HG03442 (cell line): ENCODE data around the gene ARHGAP23.
"Not testable (repeated sequence)": the region's sequence is repeated elsewhere in the genome, so short reads cannot be mapped to it uniquely, and the experiment has no call there.

Experiments
- ATAC-seq: cut with Tn5 transposase; IDR thresholded peaks from one replicate; pipeline ENCODE4 v1.9.1; 2021; ENCODE audit warnings: mild to moderate bottlenecking, moderate library complexity; ENCODE audit not compliant: unreplicated experiment

ARHGAP23 gene

GRCh38 chr17:38511150-38512108 is 83.2 kb downstream of the ARHGAP23 start:
- ATAC-seq = no peak

- no peak for ATAC-seq
These were observed 84.3 kb downstream of the ARHGAP23 start for GRCh38 chr17:38512473-38513058.

- ATAC-seq = not testable (repeated sequence)
These were observed 98.3 kb downstream of the ARHGAP23 start for GRCh38 chr17:38526526-38526925.

- ATAC-seq = not testable (repeated sequence)
These were observed 99.9 kb downstream of the ARHGAP23 start for GRCh38 chr17:38528141-38528540.

- not testable (repeated sequence) for ATAC-seq
These were observed 102.6 kb downstream of the ARHGAP23 start for GRCh38 chr17:38530856-38531255.

GRCh38 chr17:38531761-38532160 is 103.5 kb downstream of the ARHGAP23 start:
- ATAC-seq = not testable (repeated sequence)

GRCh38 chr17:38532451-38532850 is 104.2 kb downstream of the ARHGAP23 start:
- ATAC-seq = no peak

- ATAC-seq = no peak
These were observed 105.0 kb downstream of the ARHGAP23 start for GRCh38 chr17:38533241-38533640.

- ATAC-seq = no peak
These were observed 105.7 kb downstream of the ARHGAP23 start for GRCh38 chr17:38533866-38534497.

- ATAC-seq = no peak
These were observed 106.2 kb downstream of the ARHGAP23 start for GRCh38 chr17:38534498-38534885.

- ATAC-seq = no peak
These were observed 107.6 kb downstream of the ARHGAP23 start for GRCh38 chr17:38535886-38536285.

- no peak for ATAC-seq
These were observed 108.4 kb downstream of the ARHGAP23 start for GRCh38 chr17:38536661-38537060.

GRCh38 chr17:38538906-38539305 is 110.6 kb downstream of the ARHGAP23 start:
- no peak for ATAC-seq

GRCh38 chr17:38539386-38539785 is 111.1 kb downstream of the ARHGAP23 start:
- ATAC-seq = no peak

- no peak for ATAC-seq
These were observed 112.3 kb downstream of the ARHGAP23 start for GRCh38 chr17:38540514-38541045.

GRCh38 chr17:38541281-38541680 is 113.0 kb downstream of the ARHGAP23 start:
- no peak for ATAC-seq

GRCh38 chr17:38542286-38542685 is 114.0 kb downstream of the ARHGAP23 start:
- no peak for ATAC-seq

- ATAC-seq = no peak
These were observed 115.3 kb downstream of the ARHGAP23 start for GRCh38 chr17:38543403-38544174.

- ATAC-seq = no peak
These were observed 116.0 kb downstream of the ARHGAP23 start for GRCh38 chr17:38544175-38544838.

GRCh38 chr17:38544839-38545209 is 116.6 kb downstream of the ARHGAP23 start:
- no peak for ATAC-seq
